Mucosa of stomach (tissue), 1 donor: Measurements from ENCODE around the gene STIM1.

Experiments
- H3K27me3 ChIP-seq: one replicate; pipeline ENCODE4 v1.7.0; 2013; ENCODE audit warnings: mild to moderate bottlenecking, low read length; ENCODE audit not compliant: control insufficient read depth, insufficient read depth
- H3K36me3 ChIP-seq: one replicate; pipeline ENCODE4 v1.7.0; 2013; ENCODE audit warnings: low read length; ENCODE audit not compliant: control insufficient read depth, insufficient read depth
- H3K4me1 ChIP-seq: one replicate; pipeline ENCODE4 v1.7.0; 2013; ENCODE audit warnings: mild to moderate bottlenecking, low read length; ENCODE audit not compliant: control insufficient read depth, insufficient read depth
- H3K4me3 ChIP-seq: one replicate; pipeline ENCODE4 v1.7.0; 2013; ENCODE audit warnings: low read length
- H3K9ac ChIP-seq: one replicate; pipeline ENCODE4 v1.7.0; 2013; ENCODE audit warnings: mild to moderate bottlenecking, low read length, moderate library complexity
- H3K9me3 ChIP-seq: one replicate; pipeline ENCODE4 v1.7.0; 2013; ENCODE audit warnings: mild to moderate bottlenecking, low read length, moderate library complexity; ENCODE audit not compliant: control insufficient read depth
- donor health status: Pancreatic carcinoma.

The STIM1 gene

DNA sequence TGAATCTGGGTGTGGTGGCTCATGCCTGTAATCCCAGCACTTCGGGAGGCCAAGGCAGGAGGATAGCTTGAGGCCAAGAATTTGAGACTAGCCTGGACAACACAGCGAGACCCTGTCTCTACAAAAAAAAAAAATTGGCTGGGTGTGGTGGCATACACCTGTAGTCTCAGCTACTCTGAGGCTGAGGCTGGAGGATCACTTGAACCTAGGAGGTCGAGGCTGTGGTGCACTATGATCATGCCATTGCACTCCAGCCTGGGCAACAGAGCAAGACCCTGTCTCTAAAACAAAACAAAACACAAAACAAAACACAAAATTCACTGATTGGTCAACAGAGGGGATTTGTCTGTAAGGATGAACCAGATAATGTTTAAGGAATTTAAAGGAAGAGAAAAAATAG is 113.7 kb downstream of the STIM1 start:
- Histone ChIP-seq H3K9me3 (no peaks in the 10 kb centered on the region), H3K27me3 (no peaks in the 10 kb centered on the region), H3K9ac (no peak overlapping the region), H3K4me1 (peaks cover 8% of the 10 kb centered on the region), H3K36me3 (no peaks in the 10 kb centered on the region), H3K4me3 (no peak overlapping the region)

DNA sequence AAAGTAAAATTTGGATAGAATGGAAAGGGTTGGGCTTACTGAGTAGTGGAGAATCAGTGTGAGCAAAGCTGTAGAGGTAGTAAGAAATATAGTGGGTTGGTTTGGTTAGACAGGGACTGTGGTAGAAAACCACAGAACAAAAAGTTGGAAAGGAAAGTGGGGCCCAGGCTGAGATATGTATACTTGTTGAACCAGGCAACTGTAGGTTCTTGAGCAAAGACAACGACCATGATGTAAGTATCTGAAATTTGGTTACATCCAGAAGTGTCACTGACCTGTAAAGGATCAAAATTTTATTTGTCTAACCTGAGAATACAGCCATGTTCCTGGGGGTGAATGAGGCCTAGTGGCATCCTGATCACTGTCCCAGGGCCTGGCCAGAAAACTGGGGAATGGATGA is 114.1 kb downstream of the STIM1 start:
- no peaks in the 10 kb centered on the region for H3K9me3 ChIP-seq
- peaks cover 8% of the 10 kb centered on the region for H3K4me1 ChIP-seq
- no peak overlapping the region for H3K4me3 ChIP-seq
- no peaks in the 10 kb centered on the region for H3K36me3 ChIP-seq
- H3K27me3 ChIP-seq, result no peaks in the 10 kb centered on the region
- no peak overlapping the region for H3K9ac ChIP-seq

DNA sequence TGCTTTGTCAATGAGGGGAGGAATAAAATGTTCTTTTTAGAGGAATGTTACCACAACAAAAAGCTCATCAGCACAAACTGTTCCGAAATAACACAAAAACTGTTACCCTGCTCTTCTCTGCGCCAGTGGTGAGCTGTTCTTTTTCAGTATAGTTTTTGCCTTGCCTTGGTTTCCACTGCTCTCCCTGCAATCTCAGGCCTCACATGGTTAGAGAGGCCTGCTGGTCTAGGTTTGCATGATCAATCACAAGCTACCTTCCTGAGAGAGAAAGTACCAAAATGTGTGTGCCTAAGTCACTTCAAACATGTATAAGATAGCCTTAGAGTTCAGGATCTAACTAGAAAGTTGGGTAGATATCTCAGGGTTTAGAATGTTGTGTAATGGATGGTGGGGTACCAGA is 114.6 kb downstream of the STIM1 start:
- Histone ChIP-seq H3K9me3 (no peaks in the 10 kb centered on the region), H3K36me3 (no peaks in the 10 kb centered on the region), H3K4me1 (peaks cover 6% of the 10 kb centered on the region), H3K4me3 (no peak overlapping the region), H3K27me3 (no peaks in the 10 kb centered on the region), H3K9ac (no peak overlapping the region)

GRCh38 chr11:3971756-3972404 is 116.4 kb downstream of the STIM1 start:
- no peaks in the 10 kb centered on the region for H3K9me3 ChIP-seq
- H3K4me3 ChIP-seq, result no peak overlapping the region
- no peaks in the 10 kb centered on the region for H3K36me3 ChIP-seq
- no peaks in the 10 kb centered on the region for H3K4me1 ChIP-seq
- H3K27me3 ChIP-seq, result no peaks in the 10 kb centered on the region
- no peak overlapping the region for H3K9ac ChIP-seq

DNA sequence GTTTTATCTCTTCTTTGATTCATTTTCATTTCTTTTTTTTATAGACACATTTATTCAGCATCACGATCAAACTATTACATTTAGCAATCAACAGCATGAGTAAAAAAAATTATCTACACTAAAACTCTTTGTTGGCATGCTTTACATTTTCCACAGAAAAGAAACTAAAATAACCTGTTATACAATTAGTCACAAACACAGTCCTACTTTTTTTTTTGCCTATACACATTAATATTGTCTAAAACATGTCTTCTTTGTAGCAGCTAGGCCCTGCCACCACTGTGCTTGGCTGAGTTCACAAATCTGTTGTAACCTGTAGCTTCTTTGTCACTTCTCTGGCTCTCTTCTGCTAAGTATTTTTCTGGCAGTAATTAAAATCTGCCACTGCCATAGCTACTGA is 117.0 kb downstream of the STIM1 start:
- Histone ChIP-seq H3K4me1 (no peaks in the 10 kb centered on the region), H3K9me3 (no peaks in the 10 kb centered on the region), H3K4me3 (no peak overlapping the region), H3K27me3 (no peaks in the 10 kb centered on the region), H3K9ac (no peak overlapping the region), H3K36me3 (no peaks in the 10 kb centered on the region)

DNA sequence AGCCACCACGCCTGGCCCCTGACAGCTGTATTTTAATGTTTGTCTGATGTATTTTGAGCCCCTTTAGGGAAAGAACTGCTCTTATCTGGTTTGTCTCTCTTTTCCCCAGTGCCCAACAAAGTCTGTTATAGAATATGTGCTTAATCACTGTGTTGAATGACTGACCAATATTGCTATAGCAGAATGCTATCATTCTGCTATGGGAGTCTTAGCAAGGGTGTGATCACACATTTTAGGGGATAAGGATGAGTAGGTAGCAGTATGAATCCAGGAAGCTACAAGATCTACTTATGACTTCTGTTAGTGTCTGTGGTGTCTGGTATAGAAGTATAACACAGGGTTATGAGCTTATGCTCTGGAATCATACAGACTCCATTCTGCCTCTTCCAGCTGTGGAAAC is 121.6 kb downstream of the STIM1 start:
- Histone ChIP-seq H3K4me3 (no peak overlapping the region), H3K9me3 (no peaks in the 10 kb centered on the region), H3K36me3 (no peaks in the 10 kb centered on the region), H3K9ac (no peak overlapping the region), H3K4me1 (peaks cover 6% of the 10 kb centered on the region), H3K27me3 (no peaks in the 10 kb centered on the region)

DNA sequence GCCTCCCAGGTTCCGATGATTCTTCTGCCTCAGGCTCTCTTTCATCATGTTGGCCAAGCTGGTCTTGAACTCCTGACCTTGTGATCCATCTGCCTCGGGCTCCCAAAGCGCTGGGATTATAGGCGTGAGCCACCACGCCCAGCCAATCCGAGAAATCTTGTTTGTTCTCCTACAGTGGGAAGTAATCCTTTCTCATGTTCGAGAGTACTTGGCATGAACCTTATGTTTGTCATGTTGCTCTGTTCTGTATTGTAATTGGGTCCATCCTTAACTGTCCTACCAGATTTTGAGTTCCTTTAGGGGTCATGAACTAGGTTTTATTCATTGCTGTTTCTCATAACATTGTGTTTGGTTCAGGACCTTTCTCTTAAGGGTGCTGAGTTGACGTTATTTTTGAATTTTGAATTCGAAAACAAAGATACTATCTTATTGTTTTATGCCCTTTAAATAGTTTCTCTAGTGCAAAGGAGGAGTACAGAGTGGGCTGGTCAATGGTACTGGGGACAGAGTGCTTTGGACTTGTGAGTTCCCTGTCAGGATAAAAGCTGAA is 125.7 kb downstream of the STIM1 start:
- H3K4me1 ChIP-seq, result peaks cover 6% of the 10 kb centered on the region
- H3K36me3 ChIP-seq, result no peaks in the 10 kb centered on the region
- H3K9ac ChIP-seq, result no peak overlapping the region
- no peaks in the 10 kb centered on the region for H3K27me3 ChIP-seq
- H3K4me3 ChIP-seq, result no peak overlapping the region
- no peaks in the 10 kb centered on the region for H3K9me3 ChIP-seq

DNA sequence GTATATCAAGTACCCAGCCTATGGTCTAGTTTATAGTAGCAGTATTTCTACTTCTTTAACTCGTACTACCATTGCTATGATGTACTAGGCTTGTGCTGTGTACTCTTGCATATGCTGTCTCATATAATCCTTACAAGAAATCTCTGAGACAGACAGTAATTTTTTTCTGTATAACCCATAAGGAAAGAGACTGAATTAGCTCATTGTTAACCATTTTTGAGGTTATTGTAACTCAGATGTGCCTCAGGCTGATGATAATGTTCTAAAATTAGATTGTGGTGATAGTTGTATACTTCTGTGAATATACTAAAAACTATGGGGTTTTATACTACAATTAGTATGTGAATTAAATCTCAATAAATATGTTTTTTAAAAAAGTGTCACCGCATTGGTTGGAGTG is 127.0 kb downstream of the STIM1 start:
- H3K36me3 ChIP-seq, result no peaks in the 10 kb centered on the region
- H3K9me3 ChIP-seq, result no peaks in the 10 kb centered on the region
- H3K4me1 ChIP-seq, result peaks cover 6% of the 10 kb centered on the region
- H3K9ac ChIP-seq, result no peak overlapping the region
- no peaks in the 10 kb centered on the region for H3K27me3 ChIP-seq
- H3K4me3 ChIP-seq, result no peak overlapping the region

GRCh38 chr11:3983101-3983500 is 127.6 kb downstream of the STIM1 start:
- Histone ChIP-seq H3K36me3 (no peaks in the 10 kb centered on the region), H3K9me3 (no peaks in the 10 kb centered on the region), H3K27me3 (no peaks in the 10 kb centered on the region), H3K4me1 (peaks cover 6% of the 10 kb centered on the region), H3K9ac (no peak overlapping the region), H3K4me3 (no peak overlapping the region)

- no peak overlapping the region for H3K9ac ChIP-seq
- no peaks in the 10 kb centered on the region for H3K27me3 ChIP-seq
- no peaks in the 10 kb centered on the region for H3K9me3 ChIP-seq
- H3K36me3 ChIP-seq, result no peaks in the 10 kb centered on the region
- peaks cover 6% of the 10 kb centered on the region for H3K4me1 ChIP-seq
- no peak overlapping the region for H3K4me3 ChIP-seq
These were observed 129.4 kb downstream of the STIM1 start for GRCh38 chr11:3984896-3985295.

DNA sequence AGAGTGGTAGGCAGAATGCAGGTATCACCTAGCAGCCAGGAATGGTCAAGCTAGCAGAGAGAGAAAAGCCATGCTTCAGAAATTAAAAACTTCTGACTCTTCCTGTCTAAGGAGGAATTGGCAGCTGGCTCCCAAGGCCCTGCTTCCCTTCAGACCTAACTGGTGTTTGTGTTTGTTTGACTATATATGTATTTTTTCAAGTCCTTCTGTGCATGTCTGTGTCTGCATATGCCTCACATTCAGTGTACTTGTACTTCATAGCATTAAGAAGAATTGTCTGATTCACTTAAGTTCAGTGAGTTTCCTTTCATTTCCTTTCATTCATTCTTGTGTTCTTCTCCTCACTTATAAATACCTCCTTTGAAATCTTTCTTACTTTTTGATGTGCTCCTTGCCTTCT is 130.2 kb downstream of the STIM1 start:
- H3K4me3 ChIP-seq, result no peak overlapping the region
- H3K36me3 ChIP-seq, result no peaks in the 10 kb centered on the region
- H3K9me3 ChIP-seq, result no peaks in the 10 kb centered on the region
- H3K9ac ChIP-seq, result no peak overlapping the region
- no peaks in the 10 kb centered on the region for H3K4me1 ChIP-seq
- H3K27me3 ChIP-seq, result no peaks in the 10 kb centered on the region

DNA sequence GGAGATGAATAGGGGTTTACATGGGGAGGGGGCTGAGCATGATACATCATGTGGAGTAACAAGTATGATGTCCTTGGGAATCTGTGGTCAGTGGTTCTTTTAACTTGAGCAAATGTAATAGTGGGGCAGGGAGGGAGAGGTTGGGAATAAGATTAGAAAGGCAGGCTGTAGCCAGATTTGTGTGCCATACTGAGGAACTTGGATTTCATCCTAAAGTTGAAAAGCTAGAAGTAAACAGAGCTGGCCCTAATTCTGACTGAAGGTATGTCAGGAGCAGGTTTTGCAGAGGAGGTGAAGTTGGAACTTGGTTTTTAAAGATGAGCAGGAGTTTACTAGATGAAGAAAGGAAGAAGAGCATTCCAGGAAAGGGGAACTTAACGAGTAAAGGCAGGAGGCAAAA is 130.8 kb downstream of the STIM1 start:
- Histone ChIP-seq H3K9ac (no peak overlapping the region), H3K36me3 (no peaks in the 10 kb centered on the region), H3K9me3 (no peaks in the 10 kb centered on the region), H3K27me3 (no peaks in the 10 kb centered on the region), H3K4me3 (no peak overlapping the region), H3K4me1 (no peaks in the 10 kb centered on the region)
